HCT116 (cell line): Measurements from ENCODE around the gene FGFBP2. TPM values are rescaled to one million over a fixed set of nuclear protein-coding genes. Genes with fewer than 3 reads are reported as not detected.

ENCODE experiments used
- ATAC-seq: fragments of 200-7000 bp; cut with Tn5 transposase; 2 replicates; pipeline ENCODE4 v1.9.1; 2020; ENCODE audit warnings: mild to moderate bottlenecking, moderate library complexity
- BruUV-seq: library from RNA; stranded (reverse); fragments of 400-500 nt; replicated peaks from 2 replicates; lab custom pipeline; 2021; lab: Mats Ljungman, UMichigan
- CTCF ChIA-PET: fragments of 300-600 bp; sonication (Branson Sonifier 250); formaldehyde crosslinking; loops from one replicate; lab custom pipeline; 2021; ENCODE audit warnings: antibody characterized with exemption; lab: Charles Lee
- POLR2A ChIA-PET: fragments of 300-600, 350-600 bp; sonication (Branson Sonifier 250); formaldehyde crosslinking; loops from one replicate; lab custom pipeline; 2021; ENCODE audit warnings: antibody characterized with exemption; lab: Charles Lee
- RAD21 ChIA-PET, 2 experiments: fragments of 300-600 bp; sonication (Branson Sonifier 250); formaldehyde crosslinking; loops; one replicate each; lab custom pipeline; 2023; ENCODE audit warnings: low total read pairs in 2 of 2; ENCODE audit not compliant: uncharacterized antibody in 2 of 2, unreplicated experiment in 2 of 2, low non-redundant PET in 1 of 2; lab: Charles Lee
- DNase-seq: peaks from one replicate; pipeline ENCODE4 v3.0.0-alpha.2; 2010; ENCODE audit warnings: low read depth, low spot score
- H2AFZ ChIP-seq: fragments of 200-600 bp; shearing (Covaris generic), sonication (generic); 2 replicates; pipeline ENCODE4 v1.6.1; 2017; ENCODE audit warnings: low read depth, mixed run types, mixed read lengths, antibody characterized with exemption, low read length; ENCODE audit not compliant: poor library complexity, severe bottlenecking
- H3K27ac ChIP-seq: 2 replicates; pipeline ENCODE4 v1.5.1; 2012; ENCODE audit warnings: low read depth, low read length
- H3K27me3 ChIP-seq: fragments of 200-600 bp; sonication (generic); 2 replicates; pipeline ENCODE4 v1.6.1; 2016; ENCODE audit warnings: mixed run types, low read length, mixed read lengths; ENCODE audit not compliant: insufficient read depth
- H3K36me3 ChIP-seq, 2 experiments: fragments of 200-500 bp in 1 of 2; fragments of 200-600 bp in 1 of 2; sonication (Bioruptor generic) in 1 of 2; sonication (generic) in 1 of 2; 2 replicates each; pipeline versions ENCODE4 v1.5.1 to v1.6.1; 2014 to 2016; ENCODE audit warnings: low read length in 2 of 2, inconsistent platforms in 1 of 2, mixed read lengths in 1 of 2, mixed run types in 1 of 2; ENCODE audit not compliant: insufficient read depth in 2 of 2, control insufficient read depth in 1 of 2
- H3K4me1 ChIP-seq, 2 experiments: fragments of 200-600 bp in 1 of 2; sonication (generic) in 1 of 2; 2 replicates each; pipeline versions ENCODE4 v1.5.1 to v1.6.1; 2012 to 2017; ENCODE audit warnings: low read length in 2 of 2, inconsistent platforms in 1 of 2, mild to moderate bottlenecking in 1 of 2, mixed read lengths in 1 of 2, mixed run types in 1 of 2, moderate library complexity in 1 of 2; ENCODE audit not compliant: insufficient read depth in 2 of 2, control insufficient read depth in 1 of 2
- H3K4me2 ChIP-seq: fragments of 200-600 bp; sonication (generic); 2 replicates; pipeline ENCODE4 v1.6.1; 2017; ENCODE audit warnings: mixed run types, low read length, mixed read lengths
- H3K4me3 ChIP-seq, 2 experiments: fragments of 200-600 bp in 1 of 2; sonication (generic) in 1 of 2; replicated peaks in 1 of 2; 2 replicates each; pipeline ENCODE4 v1.5.1; 2011 to 2016; ENCODE audit warnings: low read length in 2 of 2, control low read depth in 1 of 2, low read depth in 1 of 2, mild to moderate bottlenecking in 1 of 2, mixed read lengths in 1 of 2, mixed run types in 1 of 2
- H3K79me2 ChIP-seq: fragments of 200-600 bp; sonication (generic); 2 replicates; pipeline ENCODE4 v1.6.1; 2017; ENCODE audit warnings: mild to moderate bottlenecking, mixed run types, low read length, moderate library complexity, mixed read lengths; ENCODE audit not compliant: insufficient read depth
- H3K9ac ChIP-seq: fragments of 200-600 bp; sonication (generic); 2 replicates; pipeline ENCODE4 v1.6.1; 2016; ENCODE audit warnings: low read length, mixed read lengths
- H3K9me2 ChIP-seq: fragments of 200-600 bp; sonication (generic), shearing (Covaris generic); 2 replicates; pipeline ENCODE4 v1.6.1; 2017; ENCODE audit warnings: mixed run types, mild to moderate bottlenecking, moderate library complexity; ENCODE audit not compliant: insufficient read depth
- H3K9me3 ChIP-seq, 2 experiments: fragments of 200-500 bp in 1 of 2; fragments of 200-600 bp in 1 of 2; sonication (Bioruptor generic) in 1 of 2; sonication (generic) in 1 of 2; 2 replicates each; pipeline ENCODE4 v1.6.1; 2014 to 2017; ENCODE audit warnings: low read length in 2 of 2, mixed read lengths in 2 of 2, inconsistent platforms in 1 of 2, low read depth in 1 of 2, mild to moderate bottlenecking in 1 of 2, mixed run types in 1 of 2, moderate library complexity in 1 of 2; ENCODE audit not compliant: control insufficient read depth in 1 of 2, insufficient read depth in 1 of 2
- H4K20me1 ChIP-seq: fragments of 200-600 bp; sonication (generic), shearing (Covaris generic); 2 replicates; pipeline ENCODE4 v1.6.1; 2017; ENCODE audit warnings: mixed run types, mild to moderate bottlenecking, moderate library complexity; ENCODE audit not compliant: insufficient read depth
- ATF3 ChIP-seq: IDR thresholded peaks from 2 replicates; pipeline ENCODE4 v1.6.1; 2012
- CEBPB ChIP-seq: IDR thresholded peaks from 2 replicates; pipeline ENCODE4 v1.6.1; 2012; ENCODE audit warnings: low read depth
- POLR2A ChIP-seq: IDR thresholded peaks from 2 replicates; pipeline ENCODE4 v1.7.0; 2011; ENCODE audit warnings: borderline replicate concordance; ENCODE audit not compliant: insufficient read depth, insufficient read length; ENCODE audit errors: extremely low read depth
- POLR2AphosphoS5 ChIP-seq: IDR thresholded peaks from 2 replicates; pipeline ENCODE4 v1.6.1; 2011; ENCODE audit warnings: mild to moderate bottlenecking, low read depth, low read length, moderate library complexity
- RAD21 ChIP-seq: IDR thresholded peaks from 2 replicates; pipeline ENCODE4 v1.6.1; 2012; ENCODE audit warnings: low read depth, mild to moderate bottlenecking
- SP1 ChIP-seq: IDR thresholded peaks from 2 replicates; pipeline ENCODE4 v1.6.1; 2012; ENCODE audit warnings: low read depth
- YY1 ChIP-seq: IDR thresholded peaks from 2 replicates; pipeline ENCODE4 v1.6.1; 2011; ENCODE audit warnings: low read length, low read depth, moderate library complexity, mild to moderate bottlenecking; ENCODE audit not compliant: insufficient replicate concordance; ENCODE audit errors: extremely low read depth
- ZBTB33 ChIP-seq: IDR thresholded peaks from 2 replicates; pipeline ENCODE4 v1.6.1; 2011; ENCODE audit warnings: mild to moderate bottlenecking, low read length, moderate library complexity; ENCODE audit not compliant: insufficient replicate concordance; ENCODE audit errors: extremely low read depth
- ZFX ChIP-seq: fragments of 450-650 bp; IDR thresholded peaks from 2 replicates; pipeline ENCODE4 v1.6.1; 2017
- ZNF274 ChIP-seq: fragments of 200-500 bp; sonication (Bioruptor generic); IDR thresholded peaks from 2 replicates; pipeline ENCODE4 v1.6.1; 2014; ENCODE audit warnings: mild to moderate bottlenecking, low read depth, low read length, inconsistent platforms
- intact Hi-C: fragments of 100-400 bp; cut with micrococcal nuclease; formaldehyde crosslinking; loops from 2 replicates; pipeline ENCODE4 v1.10.0; 2022
- total RNA-seq: library from RNA; stranded (reverse); gene quantifications from one replicate; pipeline ENCODE4 v1.2.1, GENCODE V29; 2021; ENCODE audit not compliant: unreplicated experiment
- TF ChIP-seq, protein P1 (sequence below): IDR thresholded peaks from 2 replicates; pipeline ENCODE4 v1.6.1; 2012

FGFBP2 gene
- total RNA-seq, 1 experiment from 2014 or later = not detected

DNA sequence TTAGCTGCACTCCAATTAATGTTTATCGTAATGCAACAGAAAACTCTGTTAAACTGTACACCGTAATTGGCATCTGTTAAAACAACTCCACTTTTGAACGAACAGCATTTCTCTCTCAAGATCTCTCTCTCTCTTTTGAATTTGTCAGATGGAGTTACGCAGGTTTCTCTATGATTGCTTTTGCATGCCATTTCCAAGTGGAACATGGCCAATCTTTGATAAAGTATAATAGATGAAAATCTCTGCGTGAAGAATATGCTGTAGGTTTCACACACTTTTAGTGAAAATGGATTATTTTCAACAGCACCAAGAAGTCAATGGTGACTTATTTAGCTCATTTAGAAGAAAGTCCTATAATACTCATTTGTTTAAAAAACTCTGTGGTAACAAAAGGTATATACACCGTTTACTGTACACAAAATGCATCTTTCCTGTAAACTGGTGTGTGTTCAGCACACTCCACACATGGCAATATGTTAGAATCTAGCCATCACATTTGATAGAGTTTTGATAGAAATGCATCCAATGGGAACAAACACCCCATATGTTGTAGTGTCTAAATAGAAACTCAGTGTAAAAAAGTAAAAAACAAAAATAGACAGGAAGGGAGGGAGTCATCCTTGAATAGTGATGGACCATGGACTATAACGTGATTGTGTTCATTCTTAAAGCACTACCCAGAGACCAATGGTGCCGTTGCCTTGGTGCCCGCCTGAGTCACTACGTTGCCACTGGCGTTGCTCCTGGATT lies 5.8 kb upstream of the FGFBP2 start:
- ATAC-seq (no peak), DNase-seq (no peak)
- CTCF ChIA-PET = interaction anchor here (1.0 kb wide), 1 partner anchor 163 kb away, joined by 3 read pairs; no protein-coding TSS in a partner anchor
- no peaks in the 10 kb centered on the region for H3K9me2 ChIP-seq
- no TSS peak for BruUV-seq
- POLR2A ChIA-PET = no interaction called here
- H3K4me2 ChIP-seq = no peak overlapping the region
- no peaks in the 10 kb centered on the region for H3K79me2 ChIP-seq
- TF ChIP-seq RAD21 (no peak), POLR2AphosphoS5 (no peak), YY1 (no peak), SP1 (no peak), CEBPB (no peak), ZFX (no peak), ZNF274 (no peak), ZBTB33 (no peak), ATF3 (no peak), POLR2A (no peak)
- TF ChIP-seq, protein P1, sequence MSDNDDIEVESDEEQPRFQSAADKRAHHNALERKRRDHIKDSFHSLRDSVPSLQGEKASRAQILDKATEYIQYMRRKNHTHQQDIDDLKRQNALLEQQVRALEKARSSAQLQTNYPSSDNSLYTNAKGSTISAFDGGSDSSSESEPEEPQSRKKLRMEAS = no peak
- no peaks in the 10 kb centered on the region for H3K36me3 ChIP-seq
- intact Hi-C loops = no loop called here
- H4K20me1 ChIP-seq = no peaks in the 10 kb centered on the region
- no peaks in the 10 kb centered on the region for H3K4me1 ChIP-seq
- H3K9me3 ChIP-seq = no peaks in the 10 kb centered on the region; a peak in 1 of 4 replicates
- RAD21 ChIA-PET = no interaction called here
- H3K4me3 ChIP-seq = no peak overlapping the region
- H3K27me3 ChIP-seq = no peaks in the 10 kb centered on the region
- H2AFZ ChIP-seq = no peak overlapping the region
- no peak overlapping the region for H3K27ac ChIP-seq
- no peak overlapping the region for H3K9ac ChIP-seq
